ENCODE data around the gene SORCS2. TPM values are rescaled to one million over a fixed set of nuclear protein-coding genes. Genes with fewer than 3 reads are reported as not detected.

Gene SORCS2
- polyA plus RNA-seq, 3 donors, result 0.46 to 0.55 TPM; not detected in 1

GRCh38 chr4:7423801-7424552, 231.6 kb downstream of the SORCS2 start:
- no peaks in the 10 kb centered on the region for H3K79me2 ChIP-seq (ENCODE audit: insufficient read depth, low read length)
- intact Hi-C loops (cut with micrococcal nuclease), result no loop called here
- Mint-ChIP-seq H3K9me3 (no peaks in the 10 kb centered on the region), H3K4me3 (no peak overlapping the region), H3K27ac (no peak overlapping the region), H3K27me3 (ENCODE audit: low read depth in 3 of 3) (peaks cover 3 to 4% (median 4%) of the 10 kb centered on the region in 3 donors), H3K36me3 (no peaks in the 10 kb centered on the region), H3K4me1 (no peaks in the 10 kb centered on the region)
- TF ChIP-seq, protein P1, sequence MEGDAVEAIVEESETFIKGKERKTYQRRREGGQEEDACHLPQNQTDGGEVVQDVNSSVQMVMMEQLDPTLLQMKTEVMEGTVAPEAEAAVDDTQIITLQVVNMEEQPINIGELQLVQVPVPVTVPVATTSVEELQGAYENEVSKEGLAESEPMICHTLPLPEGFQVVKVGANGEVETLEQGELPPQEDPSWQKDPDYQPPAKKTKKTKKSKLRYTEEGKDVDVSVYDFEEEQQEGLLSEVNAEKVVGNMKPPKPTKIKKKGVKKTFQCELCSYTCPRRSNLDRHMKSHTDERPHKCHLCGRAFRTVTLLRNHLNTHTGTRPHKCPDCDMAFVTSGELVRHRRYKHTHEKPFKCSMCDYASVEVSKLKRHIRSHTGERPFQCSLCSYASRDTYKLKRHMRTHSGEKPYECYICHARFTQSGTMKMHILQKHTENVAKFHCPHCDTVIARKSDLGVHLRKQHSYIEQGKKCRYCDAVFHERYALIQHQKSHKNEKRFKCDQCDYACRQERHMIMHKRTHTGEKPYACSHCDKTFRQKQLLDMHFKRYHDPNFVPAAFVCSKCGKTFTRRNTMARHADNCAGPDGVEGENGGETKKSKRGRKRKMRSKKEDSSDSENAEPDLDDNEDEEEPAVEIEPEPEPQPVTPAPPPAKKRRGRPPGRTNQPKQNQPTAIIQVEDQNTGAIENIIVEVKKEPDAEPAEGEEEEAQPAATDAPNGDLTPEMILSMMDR (IDR thresholded peaks at IDR 0.05), result no peak
- no peak overlapping the region for H3K4me3 ChIP-seq (replicated peaks in 1 of 3; ENCODE audit: low read depth in 2 of 3, low read length in 3 of 3)
- H3K36me3 ChIP-seq (replicated peaks in 1 of 2; ENCODE audit: control insufficient read depth in 1 of 2, insufficient read depth in 2 of 2, low read length in 2 of 2), result no peaks in the 10 kb centered on the region
- no peak overlapping the region for H2AFZ ChIP-seq (ENCODE audit: insufficient read depth, low read depth, low read length, poor library complexity, severe bottlenecking)
- no peaks in the 10 kb centered on the region for H3K9me3 ChIP-seq (replicated peaks in 1 of 2; ENCODE audit: control insufficient read depth in 1 of 2, insufficient read depth in 1 of 2, low read length in 2 of 2)
- no peak for DNase-seq
- no peak overlapping the region for H3K4me2 ChIP-seq (replicated peaks; ENCODE audit: extremely low read depth, low read length, poor library complexity, severe bottlenecking)
- H3K27ac ChIP-seq (ENCODE audit: low read depth in 1 of 2, low read length in 2 of 2), result no peak overlapping the region
- no peak overlapping the region for H3K9ac ChIP-seq (ENCODE audit: insufficient read depth, low read length, poor library complexity, severe bottlenecking)
- H4K20me1 ChIP-seq (ENCODE audit: insufficient read depth, low read length), result no peaks in the 10 kb centered on the region
- 74% methylated on average over 14 of the region's 17 CpGs for WGBS (ENCODE audit: insufficient coverage)
- no peaks in the 10 kb centered on the region for H3K4me1 ChIP-seq (ENCODE audit: control insufficient read depth in 1 of 2, insufficient read depth in 2 of 2, low read length in 2 of 2)
- no peaks in the 10 kb centered on the region for H3K27me3 ChIP-seq (ENCODE audit: control insufficient read depth in 2 of 2, insufficient read depth in 2 of 2, low read length in 2 of 2)

- H3K4me3 ChIP-seq (replicated peaks in 1 of 3; ENCODE audit: low read depth in 2 of 3, low read length in 3 of 3), result no peak overlapping the region
- Mint-ChIP-seq H3K36me3 (no peaks in the 10 kb centered on the region), H3K27me3 (ENCODE audit: low read depth in 3 of 3) (peaks cover 3 to 4% (median 4%) of the 10 kb centered on the region in 3 donors), H3K9me3 (no peaks in the 10 kb centered on the region), H3K4me1 (no peaks in the 10 kb centered on the region), H3K27ac (no peak overlapping the region), H3K4me3 (no peak overlapping the region)
- TF ChIP-seq, protein P1 (IDR thresholded peaks at IDR 0.05), result no peak
- no peaks in the 10 kb centered on the region for H3K79me2 ChIP-seq (ENCODE audit: insufficient read depth, low read length)
- 88% methylated on average over 14 of the region's 18 CpGs for WGBS (ENCODE audit: insufficient coverage)
- H3K4me1 ChIP-seq (ENCODE audit: control insufficient read depth in 1 of 2, insufficient read depth in 2 of 2, low read length in 2 of 2), result no peaks in the 10 kb centered on the region
- H3K27me3 ChIP-seq (ENCODE audit: control insufficient read depth in 2 of 2, insufficient read depth in 2 of 2, low read length in 2 of 2), result no peaks in the 10 kb centered on the region
- intact Hi-C loops (cut with micrococcal nuclease), result no loop called here
- DNase-seq, result no peak
- H3K4me2 ChIP-seq (replicated peaks; ENCODE audit: extremely low read depth, low read length, poor library complexity, severe bottlenecking), result no peak overlapping the region
- H3K9ac ChIP-seq (ENCODE audit: insufficient read depth, low read length, poor library complexity, severe bottlenecking), result no peak overlapping the region
- no peaks in the 10 kb centered on the region for H4K20me1 ChIP-seq (ENCODE audit: insufficient read depth, low read length)
- H2AFZ ChIP-seq (ENCODE audit: insufficient read depth, low read depth, low read length, poor library complexity, severe bottlenecking), result no peak overlapping the region
- no peaks in the 10 kb centered on the region for H3K36me3 ChIP-seq (replicated peaks in 1 of 2; ENCODE audit: control insufficient read depth in 1 of 2, insufficient read depth in 2 of 2, low read length in 2 of 2)
- no peak overlapping the region for H3K27ac ChIP-seq (ENCODE audit: low read depth in 1 of 2, low read length in 2 of 2)
- H3K9me3 ChIP-seq (replicated peaks in 1 of 2; ENCODE audit: control insufficient read depth in 1 of 2, insufficient read depth in 1 of 2, low read length in 2 of 2), result no peaks in the 10 kb centered on the region
Measured at GRCh38 chr4:7424553-7425111, 232.3 kb downstream of the SORCS2 start.

Data from CD14-positive monocyte (primary cell).